22Rv1 (cell line): ENCODE measurements around the gene IGF2BP2.

Experiments
- ZFX ChIP-seq: fragments of 450-650 bp; IDR thresholded peaks from 2 replicates; pipeline ENCODE4 v1.6.1; 2017; ENCODE audit warnings: antibody characterized with exemption, borderline replicate concordance
- TF ChIP-seq, protein P1 (sequence below): fragments of 450-650 bp; IDR thresholded peaks from 2 replicates; pipeline ENCODE4 v1.5.1; 2017; ENCODE audit warnings: mild to moderate bottlenecking

DNA sequence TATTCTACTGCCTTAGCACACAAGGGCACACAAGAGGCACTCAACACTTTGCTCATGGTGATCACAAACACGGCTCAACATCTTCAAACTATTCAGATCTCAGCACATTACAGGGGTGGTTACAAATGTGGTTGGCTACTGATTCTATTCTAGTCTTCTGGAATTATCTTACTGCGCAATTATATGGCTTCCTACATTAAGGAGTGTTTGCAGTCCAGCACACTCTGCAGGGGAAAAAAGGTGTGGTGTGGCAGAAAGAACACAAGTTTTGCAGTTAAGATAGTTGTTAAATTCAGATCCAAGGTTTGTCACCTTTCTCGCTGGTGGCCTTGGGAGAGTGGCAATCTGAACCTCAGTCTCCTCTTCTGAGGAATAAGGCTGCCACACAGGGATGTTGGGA, 31.9 kb downstream of the IGF2BP2 start:
- TF ChIP-seq, protein P1, sequence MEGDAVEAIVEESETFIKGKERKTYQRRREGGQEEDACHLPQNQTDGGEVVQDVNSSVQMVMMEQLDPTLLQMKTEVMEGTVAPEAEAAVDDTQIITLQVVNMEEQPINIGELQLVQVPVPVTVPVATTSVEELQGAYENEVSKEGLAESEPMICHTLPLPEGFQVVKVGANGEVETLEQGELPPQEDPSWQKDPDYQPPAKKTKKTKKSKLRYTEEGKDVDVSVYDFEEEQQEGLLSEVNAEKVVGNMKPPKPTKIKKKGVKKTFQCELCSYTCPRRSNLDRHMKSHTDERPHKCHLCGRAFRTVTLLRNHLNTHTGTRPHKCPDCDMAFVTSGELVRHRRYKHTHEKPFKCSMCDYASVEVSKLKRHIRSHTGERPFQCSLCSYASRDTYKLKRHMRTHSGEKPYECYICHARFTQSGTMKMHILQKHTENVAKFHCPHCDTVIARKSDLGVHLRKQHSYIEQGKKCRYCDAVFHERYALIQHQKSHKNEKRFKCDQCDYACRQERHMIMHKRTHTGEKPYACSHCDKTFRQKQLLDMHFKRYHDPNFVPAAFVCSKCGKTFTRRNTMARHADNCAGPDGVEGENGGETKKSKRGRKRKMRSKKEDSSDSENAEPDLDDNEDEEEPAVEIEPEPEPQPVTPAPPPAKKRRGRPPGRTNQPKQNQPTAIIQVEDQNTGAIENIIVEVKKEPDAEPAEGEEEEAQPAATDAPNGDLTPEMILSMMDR = no peak
- no peak for TF ChIP-seq ZFX
